NCI-H69 (cell line): Measurements from ENCODE around the gene COMTD1.

Experiments used
- DNase-seq: peaks from one replicate; lab custom pipeline; 2025; lab: John Stamatoyannopoulos, UW

COMTD1 gene

GRCh38 chr10:75245354-75246250, 9.8 kb upstream of the COMTD1 start:
- peak; percentile 46 for DNase-seq

DNA sequence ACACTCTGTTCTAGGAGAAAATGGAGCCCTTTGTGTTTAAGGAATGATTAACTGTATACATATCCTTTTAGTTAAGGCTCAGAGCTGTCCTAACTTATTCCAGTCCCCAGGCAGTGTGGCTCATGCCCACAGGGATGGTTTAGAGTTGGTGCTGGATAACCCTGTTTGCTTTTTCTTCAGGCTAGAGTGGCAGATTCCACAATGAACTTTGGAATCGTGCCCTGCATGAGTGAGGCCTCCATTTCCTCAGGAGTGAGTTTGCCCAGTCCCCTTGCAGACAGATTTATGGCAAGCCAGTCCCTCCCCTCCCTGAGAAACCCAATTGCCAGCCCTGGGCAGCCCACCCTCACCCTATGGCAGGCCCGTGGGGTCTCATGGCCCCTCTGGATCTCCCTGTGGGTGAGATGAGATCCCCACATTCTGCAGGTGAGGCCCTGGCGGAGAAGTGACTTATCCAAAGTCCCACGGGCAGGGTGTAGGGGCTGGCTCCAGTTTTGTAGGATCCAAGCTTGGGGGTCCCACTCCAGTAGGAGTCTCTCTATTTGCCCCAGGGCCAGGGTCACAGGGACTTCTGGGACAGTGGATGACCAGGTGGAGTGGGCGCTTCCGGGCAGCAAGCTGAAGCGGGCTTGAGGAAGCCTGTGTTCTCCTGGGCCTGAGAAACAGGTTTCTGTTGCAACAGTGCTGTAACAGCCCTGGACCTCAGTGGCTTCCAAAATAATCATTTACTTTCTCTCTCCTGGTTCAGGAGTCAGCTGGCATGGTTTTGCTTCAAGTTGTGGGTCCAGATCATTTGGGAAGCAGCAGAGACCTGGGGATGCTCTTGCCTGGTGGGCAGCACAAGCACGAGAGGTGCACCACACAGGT, 9.0 kb upstream of the COMTD1 start:
- DNase-seq: no peak

- DNase-seq: no peak
Measured at GRCh38 chr10:75243426-75243825, 7.7 kb upstream of the COMTD1 start.

DNA sequence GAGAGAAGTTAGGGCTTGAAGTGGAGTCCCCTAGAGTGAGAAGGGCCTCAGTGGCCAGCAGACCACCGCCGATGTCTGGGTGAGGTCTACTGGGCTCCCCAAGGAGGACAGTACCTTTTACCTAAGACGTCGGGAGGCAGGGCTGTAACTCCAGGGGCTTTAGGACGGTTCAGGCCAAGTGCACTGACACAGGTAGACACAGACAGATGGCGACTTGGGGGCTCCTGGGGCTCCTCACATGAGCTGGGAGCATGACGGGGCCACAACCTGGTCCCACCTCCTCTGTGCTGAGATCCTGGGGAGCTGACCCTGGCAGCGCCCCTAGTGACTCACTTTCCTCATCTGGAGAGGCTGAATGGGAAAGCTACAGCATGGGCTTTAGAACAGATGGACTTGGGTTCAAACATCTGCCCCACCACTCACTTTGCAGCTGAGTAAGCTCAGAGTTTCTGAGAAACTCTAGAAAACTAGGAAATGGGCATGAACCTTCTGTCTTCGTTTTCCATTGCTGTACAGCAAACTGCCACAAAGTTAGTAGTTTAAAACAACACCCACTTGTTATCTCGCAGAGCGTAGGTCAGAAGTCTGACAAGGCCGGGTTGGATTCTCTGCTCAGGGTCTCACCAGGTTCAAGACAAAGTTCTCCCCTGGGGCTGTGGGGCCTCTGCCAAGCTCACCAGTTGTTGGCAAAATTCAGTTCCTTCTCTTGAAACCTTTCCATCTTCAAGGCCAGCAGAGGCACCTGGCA, 4.7 kb upstream of the COMTD1 start:
- no peak for DNase-seq

GRCh38 chr10:75239096-75239790, 3.5 kb upstream of the COMTD1 start:
- peak; percentile 34 for DNase-seq

- DNase-seq: no peak
Measured at GRCh38 chr10:75238182-75239095, 2.7 kb upstream of the COMTD1 start.

DNA sequence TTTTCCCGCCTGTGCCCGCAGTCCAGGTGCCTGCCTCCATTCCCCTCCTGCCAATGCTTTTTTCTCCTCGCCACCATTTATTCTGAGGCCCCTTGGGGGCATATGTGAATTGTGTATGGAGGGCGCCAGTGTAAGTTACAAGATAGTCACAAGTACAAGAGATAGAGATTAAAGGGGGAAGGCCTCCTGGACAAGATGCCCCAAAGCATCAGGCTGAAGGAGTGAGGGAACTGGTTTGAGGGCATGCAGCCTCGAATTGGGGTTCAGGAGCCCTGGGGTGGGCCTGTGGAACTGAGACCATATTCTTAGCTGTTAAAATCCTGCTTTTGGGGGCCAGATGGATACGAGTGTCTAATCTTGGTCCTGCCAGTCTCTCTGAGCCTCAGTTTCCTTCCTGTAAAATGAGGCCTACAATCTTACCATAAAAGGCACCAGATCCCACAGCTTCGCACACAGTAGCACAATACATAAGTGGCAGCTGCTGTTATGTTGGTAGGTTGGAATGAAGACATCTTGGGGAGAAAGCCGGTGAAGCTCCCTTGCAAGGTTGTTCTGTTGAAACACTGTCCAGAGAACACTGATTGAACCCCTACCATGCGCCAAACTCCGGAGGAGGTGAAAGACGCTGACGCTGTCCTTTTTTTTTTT, 545 bp upstream of the COMTD1 start:
- no peak for DNase-seq

DNA sequence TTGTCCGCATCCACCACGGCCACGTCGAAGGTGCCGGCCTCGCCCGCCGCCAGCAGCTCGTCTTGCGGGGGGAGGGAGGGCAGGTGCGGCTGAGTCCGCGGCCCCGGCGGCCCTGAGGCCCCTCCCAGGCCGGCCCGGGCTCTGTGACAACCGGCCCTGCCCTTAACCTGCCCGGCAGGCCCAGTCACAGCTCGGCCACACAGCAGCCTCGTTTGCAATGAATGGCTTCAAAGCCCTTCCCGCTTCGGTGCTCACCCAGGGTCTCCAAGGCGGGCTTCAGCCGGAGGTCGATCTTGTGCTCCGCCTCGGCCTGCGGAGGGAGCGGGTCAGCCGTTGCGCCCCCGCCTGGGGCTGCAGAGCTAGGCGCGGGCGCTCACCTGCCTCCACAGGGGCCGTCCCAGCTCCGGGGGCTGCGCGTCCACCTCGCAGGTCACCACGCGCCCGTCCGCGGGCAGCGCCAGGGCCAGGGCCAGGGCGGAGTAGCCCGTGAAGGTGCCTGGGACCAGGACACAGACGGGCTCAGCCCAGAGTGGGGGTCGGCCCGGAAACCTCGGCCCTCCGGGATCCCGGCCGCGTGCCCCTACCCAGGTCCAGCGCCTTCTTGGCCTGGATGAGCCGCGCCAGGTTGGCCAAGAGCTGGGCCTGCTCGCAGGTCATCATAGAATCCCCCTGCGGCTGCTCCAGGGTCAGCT, 928 bp downstream of the COMTD1 start:
- DNase-seq: peak; percentile 77

- DNase-seq: peak; percentile 93
Measured at GRCh38 chr10:75234017-75234682, 1.6 kb downstream of the COMTD1 start.

DNA sequence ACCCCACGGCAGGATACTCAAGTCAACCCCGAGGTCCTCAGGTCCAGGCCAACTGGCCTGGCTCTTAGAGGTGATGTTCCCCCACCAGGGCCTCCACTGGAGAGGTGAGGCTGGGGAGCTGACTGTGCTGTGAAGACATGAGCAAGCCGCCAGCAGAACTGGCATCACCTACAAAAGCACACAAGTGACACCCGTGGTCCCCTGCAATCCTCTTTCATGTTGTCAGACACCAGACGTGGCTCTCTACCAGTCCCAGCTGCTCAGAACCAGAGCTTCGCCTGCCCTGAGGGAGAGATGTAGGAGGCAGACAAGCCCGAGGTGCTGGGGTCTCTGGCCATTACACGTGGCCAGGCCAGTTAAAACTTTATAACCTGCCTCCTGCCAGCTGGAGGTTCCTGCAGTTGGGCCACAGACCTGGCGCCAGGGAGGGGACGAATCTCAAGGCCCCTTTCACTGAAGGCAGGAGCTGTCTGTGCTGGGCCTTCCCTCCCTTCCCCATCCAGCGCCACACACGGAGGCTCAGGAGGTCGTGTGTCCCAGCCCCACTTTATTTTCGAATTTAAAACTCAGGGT, 2.2 kb downstream of the COMTD1 start:
- peak; percentile 57 for DNase-seq

DNA sequence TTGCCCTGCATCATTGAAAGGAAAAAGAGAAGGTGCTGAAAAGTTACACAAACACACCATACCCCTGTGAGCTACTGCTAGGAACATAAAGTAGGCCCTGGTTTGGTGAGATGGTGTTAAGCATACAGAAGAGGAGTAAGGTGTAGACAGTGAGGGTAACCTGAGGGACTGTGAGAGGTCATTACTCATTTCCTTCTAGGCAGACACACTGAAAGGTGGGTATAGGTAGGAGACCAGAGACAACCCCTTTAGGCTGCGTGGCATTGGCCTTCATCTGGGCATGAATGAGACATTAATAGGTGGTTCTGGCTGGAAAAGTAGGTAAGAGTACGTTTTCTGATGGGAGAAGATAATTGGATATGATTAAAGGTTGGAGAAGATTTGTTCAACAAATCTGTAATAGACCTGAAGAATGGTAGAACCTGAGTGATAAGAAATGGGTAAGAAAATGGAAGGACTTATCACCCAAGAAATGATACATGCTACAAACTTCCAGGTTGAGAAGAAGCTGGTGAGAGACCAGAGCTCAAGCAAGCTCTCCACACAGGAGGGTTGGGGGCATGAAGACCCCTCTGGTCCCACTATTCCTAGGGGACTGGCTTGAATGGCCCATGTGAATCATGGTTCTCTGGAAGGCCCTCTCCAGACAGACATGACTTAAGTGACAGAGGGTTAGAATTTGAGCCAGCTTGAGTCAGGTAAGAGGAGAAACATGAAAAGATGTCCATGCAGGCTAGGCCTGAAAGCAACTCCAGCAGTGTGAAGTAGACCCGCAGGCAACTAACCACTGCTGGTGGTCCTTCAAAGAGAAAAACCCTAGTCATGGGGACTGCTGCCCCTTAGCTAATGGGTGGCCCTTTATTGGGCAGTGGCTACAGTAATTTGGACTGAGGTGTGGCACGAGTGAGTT, 3.8 kb downstream of the COMTD1 start:
- DNase-seq: no peak

DNA sequence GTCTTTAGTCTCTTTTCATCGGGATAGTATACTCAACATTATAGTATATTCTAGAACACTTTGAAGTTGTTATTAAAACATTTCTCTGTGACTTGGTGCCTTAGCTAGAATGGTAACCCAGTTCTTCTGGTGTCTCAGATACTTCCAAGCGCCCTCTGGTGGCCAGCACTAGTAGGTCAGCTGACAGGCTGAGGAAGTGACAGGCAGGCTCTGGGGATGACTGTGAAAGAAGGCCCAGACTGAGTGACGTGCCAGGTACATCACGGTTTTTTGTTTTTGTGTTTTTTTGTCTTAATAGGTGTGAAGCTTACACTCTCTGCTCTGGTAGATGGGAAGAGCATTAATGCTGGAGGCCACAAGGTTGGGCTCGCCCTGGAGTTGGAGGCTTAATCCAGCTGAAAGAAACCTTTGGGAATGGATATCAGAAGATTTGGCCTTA, 5.1 kb downstream of the COMTD1 start:
- DNase-seq: peak; percentile 77

DNA sequence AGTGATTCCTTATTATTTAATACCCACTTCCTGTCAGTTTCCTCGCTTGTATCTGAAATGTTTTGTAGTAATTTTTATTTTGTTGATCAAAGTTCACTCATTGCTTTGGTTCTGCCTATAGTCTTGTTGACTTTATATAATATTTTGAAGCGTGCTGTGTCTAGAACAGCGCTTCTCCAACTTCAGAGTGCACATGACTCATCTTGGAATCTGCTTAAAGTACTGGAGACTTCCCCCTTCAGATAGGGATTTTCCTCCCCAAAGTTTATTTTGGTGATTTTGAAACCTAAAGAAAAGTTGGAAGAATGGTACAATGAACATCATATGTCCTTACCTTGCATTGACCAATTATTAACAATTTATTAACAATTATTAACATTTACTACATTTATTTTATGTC, 5.8 kb downstream of the COMTD1 start:
- no peak for DNase-seq

DNA sequence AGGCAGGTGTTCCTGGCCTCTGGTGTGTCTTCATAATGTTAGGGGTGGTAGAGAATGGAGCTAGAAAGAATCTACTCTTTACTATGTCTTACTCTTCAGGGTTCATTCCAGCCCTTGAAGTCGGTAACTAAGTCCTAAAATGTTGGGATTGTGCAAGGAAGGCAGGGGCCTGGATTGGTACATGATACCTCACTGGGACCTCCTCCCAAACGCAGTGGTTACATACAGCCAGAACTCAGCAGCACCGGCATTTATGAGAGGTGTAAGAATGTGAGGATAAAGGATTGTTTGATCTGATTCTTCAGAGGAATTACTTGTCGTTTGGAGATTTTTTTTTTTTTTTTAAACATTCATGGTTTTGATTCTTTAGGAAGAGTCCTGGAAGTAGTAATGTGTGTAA, 6.9 kb downstream of the COMTD1 start:
- DNase-seq: no peak

- DNase-seq: no peak
Measured at GRCh38 chr10:75228278-75228677, 7.5 kb downstream of the COMTD1 start.

DNA sequence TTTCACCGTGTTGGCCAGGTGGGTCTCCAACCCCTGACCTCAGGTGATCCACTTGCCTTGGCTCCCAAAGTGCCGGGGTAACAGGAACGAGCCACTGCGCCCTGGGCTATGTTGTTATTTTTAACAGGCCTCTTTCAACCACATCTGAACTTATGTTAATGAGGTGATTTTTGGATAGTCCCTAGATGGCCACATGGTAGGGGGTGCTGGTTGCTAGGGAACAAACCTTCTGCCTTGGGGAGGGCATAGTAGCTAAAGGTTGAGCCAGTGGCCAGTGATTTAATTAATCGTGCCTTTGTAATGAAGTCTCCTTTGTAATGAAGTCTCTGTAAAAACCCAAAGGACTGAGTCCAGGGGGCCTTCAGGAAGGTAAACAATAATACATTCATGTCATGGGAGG, 9.1 kb downstream of the COMTD1 start:
- DNase-seq: no peak

DNA sequence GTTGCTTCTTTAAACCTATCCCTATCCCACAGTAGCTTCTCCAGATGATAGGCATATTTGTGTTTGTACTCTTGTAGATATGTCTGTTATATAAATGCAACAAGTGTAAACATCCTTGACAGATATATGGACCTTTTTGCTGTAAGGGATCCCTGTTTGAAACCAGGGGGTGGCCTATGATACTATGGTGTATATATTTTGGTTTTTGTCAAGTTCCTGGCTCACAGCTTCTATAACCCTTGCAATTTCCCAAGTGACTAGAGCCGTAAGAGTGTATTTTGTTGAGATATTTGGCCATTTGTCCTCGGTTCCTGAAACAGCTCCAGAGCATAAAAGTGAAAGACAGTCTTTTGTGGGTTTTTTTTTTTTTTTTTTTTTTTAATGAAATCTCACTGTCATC, 9.7 kb downstream of the COMTD1 start:
- DNase-seq: no peak
